Hematopoietic multipotent progenitor cell treated with erythropoietin and hydrocortisone succinate and interleukin-3 and kit ligand, for 17 days (in vitro differentiated cells): ENCODE results near the gene PDSS1.
"Not testable (repeated sequence)": the region's sequence is repeated elsewhere in the genome, so short reads cannot be mapped to it uniquely, and the experiment has no call there.

Source experiments
- DNase-seq: peaks from one replicate; pipeline ENCODE4 v3.0.0-alpha.2; 2015; ENCODE audit warnings: low spot score

Gene PDSS1

GRCh38 chr10:26697163-26697921, at the start of gene PDSS1:
Gene PDSS1, plus strand, starts transcription at chr10:26697701. Its CDS starts 11 bp downstream, at chr10:26697712.
- peak; percentile 11 for DNase-seq

GRCh38 chr10:26648245-26648636, 49.3 kb upstream of the PDSS1 start:
- not testable (repeated sequence) for DNase-seq

- no peak for DNase-seq
These were observed 47.1 kb upstream of the PDSS1 start for GRCh38 chr10:26650406-26650805.

GRCh38 chr10:26651476-26651875, 46.0 kb upstream of the PDSS1 start:
- not testable (repeated sequence) for DNase-seq

- no peak for DNase-seq
These were observed 44.5 kb upstream of the PDSS1 start for GRCh38 chr10:26653004-26653403.

- DNase-seq = no peak
These were observed 41.8 kb upstream of the PDSS1 start for GRCh38 chr10:26655746-26656145.

- no peak for DNase-seq
These were observed 34.6 kb upstream of the PDSS1 start for GRCh38 chr10:26662864-26663263.

GRCh38 chr10:26665080-26666048, 32.1 kb upstream of the PDSS1 start:
- DNase-seq = peak; percentile 22

- DNase-seq = no peak
These were observed 21.6 kb upstream of the PDSS1 start for GRCh38 chr10:26675873-26676257.

GRCh38 chr10:26679588-26679987, 17.9 kb upstream of the PDSS1 start:
- DNase-seq = no peak

- DNase-seq = no peak
These were observed 16.4 kb upstream of the PDSS1 start for GRCh38 chr10:26681076-26681475.

GRCh38 chr10:26681971-26682370, 15.5 kb upstream of the PDSS1 start:
- DNase-seq = not testable (repeated sequence)

GRCh38 chr10:26682931-26683330, 14.6 kb upstream of the PDSS1 start:
- DNase-seq = no peak

- DNase-seq = peak; percentile 55
These were observed 12.7 kb upstream of the PDSS1 start for GRCh38 chr10:26684667-26685264.

GRCh38 chr10:26685441-26685840, 12.1 kb upstream of the PDSS1 start:
- DNase-seq = no peak

- no peak for DNase-seq
These were observed 8.1 kb upstream of the PDSS1 start for GRCh38 chr10:26689399-26689798.

GRCh38 chr10:26690731-26691475, 6.6 kb upstream of the PDSS1 start:
- no peak for DNase-seq

- DNase-seq = not testable (repeated sequence)
These were observed 3.0 kb upstream of the PDSS1 start for GRCh38 chr10:26694536-26694935.

- no peak for DNase-seq
These were observed 727 bp upstream of the PDSS1 start for GRCh38 chr10:26696786-26697162.

GRCh38 chr10:26697922-26698608, 564 bp downstream of the PDSS1 start:
- no peak for DNase-seq

GRCh38 chr10:26698909-26699308, 1.4 kb downstream of the PDSS1 start:
- DNase-seq = no peak
